ENCODE results near the gene MYL11.

The MYL11 gene

GRCh38 chr16:30358577-30358936 lies 16.0 kb upstream of the MYL11 start:
- Mint-ChIP-seq H3K9me3 (no peaks in the 10 kb centered on the region), H3K4me3 (no peak overlapping the region), H3K4me1 (ENCODE audit: low read depth) (peaks cover 28% of the 10 kb centered on the region), H3K27ac (no peak overlapping the region), H3K27me3 (ENCODE audit: low read depth) (no peaks in the 10 kb centered on the region), H3K36me3 (ENCODE audit: low read depth) (peaks cover 45% of the 10 kb centered on the region)

DNA sequence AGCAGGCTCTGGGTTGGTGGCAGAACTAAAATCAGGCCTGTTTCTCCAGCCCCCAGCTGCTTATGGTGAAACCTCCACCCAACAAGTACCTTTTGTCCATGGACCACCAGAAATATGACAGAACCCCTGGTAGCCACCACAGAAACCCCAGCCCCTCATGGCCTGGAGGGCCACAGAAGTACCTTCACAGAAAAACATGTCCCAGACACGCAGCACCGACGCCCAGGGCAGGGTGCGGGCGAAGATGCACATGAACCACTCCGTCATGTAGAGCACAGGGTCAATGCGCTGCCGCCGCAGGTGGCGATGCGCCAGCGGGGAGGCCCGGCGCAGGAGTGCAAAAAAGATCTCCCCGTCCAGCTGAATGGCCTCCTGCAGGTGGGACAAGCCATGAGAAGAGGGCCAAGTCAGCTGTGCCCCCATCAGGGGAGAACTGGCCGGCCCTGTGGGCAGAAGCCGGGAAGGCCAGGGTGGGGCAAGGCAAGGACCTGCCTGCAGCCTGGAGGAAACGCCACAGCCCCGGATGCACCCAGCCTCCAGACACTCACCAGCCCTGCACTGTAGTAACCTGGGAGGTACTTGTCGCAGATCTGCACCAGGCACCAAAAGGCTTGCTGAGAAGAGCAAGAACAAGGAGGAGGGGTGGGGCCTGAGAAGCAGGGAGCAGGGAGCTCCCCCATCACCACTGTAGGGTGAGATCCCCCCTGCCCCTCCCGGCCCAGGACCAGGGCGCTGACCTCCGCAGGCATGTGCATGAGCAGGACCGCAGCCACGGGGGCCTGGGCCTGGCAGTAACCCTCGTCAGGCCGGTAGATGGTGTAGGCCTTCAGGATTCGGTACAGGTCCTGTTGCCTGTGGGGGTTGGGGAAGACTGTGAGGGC lies 15.4 kb upstream of the MYL11 start:
- no peak overlapping the region for H3K27ac Mint-ChIP-seq
- H3K27me3 Mint-ChIP-seq (ENCODE audit: low read depth): no peaks in the 10 kb centered on the region
- no peak overlapping the region for H3K4me3 Mint-ChIP-seq
- H3K9me3 Mint-ChIP-seq: no peaks in the 10 kb centered on the region
- peaks cover 45% of the 10 kb centered on the region for H3K36me3 Mint-ChIP-seq (ENCODE audit: low read depth)
- peaks cover 24% of the 10 kb centered on the region for H3K4me1 Mint-ChIP-seq (ENCODE audit: low read depth)

GRCh38 chr16:30359871-30360170 lies 14.8 kb upstream of the MYL11 start:
- Mint-ChIP-seq H3K4me1 (ENCODE audit: low read depth) (peaks cover 20% of the 10 kb centered on the region), H3K9me3 (no peaks in the 10 kb centered on the region), H3K27ac (no peak overlapping the region), H3K36me3 (ENCODE audit: low read depth) (peaks cover 44% of the 10 kb centered on the region), H3K4me3 (no peak overlapping the region), H3K27me3 (ENCODE audit: low read depth) (no peaks in the 10 kb centered on the region)

DNA sequence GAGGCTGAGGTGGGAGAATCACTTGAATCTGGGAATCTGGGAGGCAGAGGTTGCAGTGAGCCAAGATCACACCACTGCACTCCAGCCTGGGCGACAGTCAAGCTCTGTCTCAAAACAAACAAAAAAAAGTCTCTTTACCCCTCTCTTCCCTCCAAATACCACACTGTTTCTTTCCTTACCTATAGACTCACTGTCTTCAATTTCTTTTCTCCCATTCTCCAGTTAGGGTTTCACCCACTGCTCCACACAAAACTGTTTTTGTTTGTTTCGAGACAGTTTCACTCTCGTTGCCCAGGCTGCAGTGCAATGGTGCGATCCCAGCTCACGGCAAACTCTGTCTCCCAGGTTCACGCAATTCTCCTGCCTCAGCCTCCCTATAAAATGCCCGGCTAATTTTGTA lies 13.4 kb upstream of the MYL11 start:
- peaks cover 48% of the 10 kb centered on the region for H3K36me3 Mint-ChIP-seq (ENCODE audit: low read depth)
- H3K9me3 Mint-ChIP-seq: no peaks in the 10 kb centered on the region
- H3K27ac Mint-ChIP-seq: no peak overlapping the region
- H3K4me3 Mint-ChIP-seq: no peak overlapping the region
- no peaks in the 10 kb centered on the region for H3K27me3 Mint-ChIP-seq (ENCODE audit: low read depth)
- H3K4me1 Mint-ChIP-seq (ENCODE audit: low read depth): peaks cover 18% of the 10 kb centered on the region

- Mint-ChIP-seq H3K27ac (peak overlapping the region; percentile 8), H3K4me3 (no peak overlapping the region), H3K36me3 (ENCODE audit: low read depth) (peaks cover 47% of the 10 kb centered on the region), H3K9me3 (no peaks in the 10 kb centered on the region), H3K27me3 (ENCODE audit: low read depth) (no peaks in the 10 kb centered on the region), H3K4me1 (ENCODE audit: low read depth) (peaks cover 31% of the 10 kb centered on the region)
Observed at GRCh38 chr16:30365200-30365599, 9.4 kb upstream of the MYL11 start.

GRCh38 chr16:30366511-30366910 lies 8.1 kb upstream of the MYL11 start:
- peaks cover 36% of the 10 kb centered on the region for H3K36me3 Mint-ChIP-seq (ENCODE audit: low read depth)
- H3K27me3 Mint-ChIP-seq (ENCODE audit: low read depth): no peaks in the 10 kb centered on the region
- H3K9me3 Mint-ChIP-seq: no peaks in the 10 kb centered on the region
- H3K27ac Mint-ChIP-seq: no peak overlapping the region
- H3K4me1 Mint-ChIP-seq (ENCODE audit: low read depth): peaks cover 33% of the 10 kb centered on the region
- no peak overlapping the region for H3K4me3 Mint-ChIP-seq

- no peaks in the 10 kb centered on the region for H3K27me3 Mint-ChIP-seq (ENCODE audit: low read depth)
- H3K36me3 Mint-ChIP-seq (ENCODE audit: low read depth): peaks cover 33% of the 10 kb centered on the region
- peak overlapping the region; percentile 74 for H3K27ac Mint-ChIP-seq
- no peaks in the 10 kb centered on the region for H3K9me3 Mint-ChIP-seq
- H3K4me3 Mint-ChIP-seq: peak overlapping the region; percentile 87
- peaks cover 39% of the 10 kb centered on the region for H3K4me1 Mint-ChIP-seq (ENCODE audit: low read depth)
Observed at GRCh38 chr16:30367349-30368009, 7.1 kb upstream of the MYL11 start.

DNA sequence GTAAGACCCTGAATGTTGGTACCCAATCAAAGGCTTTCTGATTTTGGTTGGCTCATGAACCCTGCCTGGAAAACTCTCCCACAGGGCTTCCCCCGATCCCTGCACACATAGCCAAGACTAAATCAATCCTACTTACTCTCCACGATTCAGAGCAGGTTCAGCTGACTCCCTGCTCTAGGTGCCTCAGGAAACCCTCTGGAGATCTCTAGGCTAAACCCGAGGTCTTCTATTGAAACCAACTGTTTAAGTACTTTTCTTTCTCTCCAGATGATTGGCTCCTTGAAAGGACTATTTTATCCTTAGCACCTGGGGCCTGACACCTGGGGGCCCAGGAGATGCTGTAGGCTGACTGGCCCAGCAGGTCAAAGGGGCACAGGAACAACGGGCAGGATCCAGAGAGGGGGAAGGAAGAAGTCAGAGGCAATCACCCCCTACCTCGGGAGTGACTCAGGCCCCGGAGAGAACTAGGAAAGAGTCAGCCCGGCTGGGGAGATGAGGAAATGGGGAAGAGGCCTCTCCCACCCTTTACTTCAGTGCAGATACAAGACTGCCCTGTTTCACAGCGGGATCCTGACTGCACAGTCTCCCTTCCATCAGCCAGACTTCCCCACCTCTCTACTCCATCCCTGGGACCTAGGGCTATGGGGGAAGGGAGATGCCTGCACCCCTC lies 6.3 kb upstream of the MYL11 start:
- peak overlapping the region; percentile 87 for H3K4me3 Mint-ChIP-seq
- H3K27me3 Mint-ChIP-seq (ENCODE audit: low read depth): no peaks in the 10 kb centered on the region
- H3K36me3 Mint-ChIP-seq (ENCODE audit: low read depth): peaks cover 28% of the 10 kb centered on the region
- peak overlapping the region; percentile 74 for H3K27ac Mint-ChIP-seq
- peaks cover 36% of the 10 kb centered on the region for H3K4me1 Mint-ChIP-seq (ENCODE audit: low read depth)
- H3K9me3 Mint-ChIP-seq: no peaks in the 10 kb centered on the region

GRCh38 chr16:30368792-30369090 lies 5.9 kb upstream of the MYL11 start:
- peaks cover 35% of the 10 kb centered on the region for H3K4me1 Mint-ChIP-seq (ENCODE audit: low read depth)
- no peaks in the 10 kb centered on the region for H3K27me3 Mint-ChIP-seq (ENCODE audit: low read depth)
- no peaks in the 10 kb centered on the region for H3K9me3 Mint-ChIP-seq

DNA sequence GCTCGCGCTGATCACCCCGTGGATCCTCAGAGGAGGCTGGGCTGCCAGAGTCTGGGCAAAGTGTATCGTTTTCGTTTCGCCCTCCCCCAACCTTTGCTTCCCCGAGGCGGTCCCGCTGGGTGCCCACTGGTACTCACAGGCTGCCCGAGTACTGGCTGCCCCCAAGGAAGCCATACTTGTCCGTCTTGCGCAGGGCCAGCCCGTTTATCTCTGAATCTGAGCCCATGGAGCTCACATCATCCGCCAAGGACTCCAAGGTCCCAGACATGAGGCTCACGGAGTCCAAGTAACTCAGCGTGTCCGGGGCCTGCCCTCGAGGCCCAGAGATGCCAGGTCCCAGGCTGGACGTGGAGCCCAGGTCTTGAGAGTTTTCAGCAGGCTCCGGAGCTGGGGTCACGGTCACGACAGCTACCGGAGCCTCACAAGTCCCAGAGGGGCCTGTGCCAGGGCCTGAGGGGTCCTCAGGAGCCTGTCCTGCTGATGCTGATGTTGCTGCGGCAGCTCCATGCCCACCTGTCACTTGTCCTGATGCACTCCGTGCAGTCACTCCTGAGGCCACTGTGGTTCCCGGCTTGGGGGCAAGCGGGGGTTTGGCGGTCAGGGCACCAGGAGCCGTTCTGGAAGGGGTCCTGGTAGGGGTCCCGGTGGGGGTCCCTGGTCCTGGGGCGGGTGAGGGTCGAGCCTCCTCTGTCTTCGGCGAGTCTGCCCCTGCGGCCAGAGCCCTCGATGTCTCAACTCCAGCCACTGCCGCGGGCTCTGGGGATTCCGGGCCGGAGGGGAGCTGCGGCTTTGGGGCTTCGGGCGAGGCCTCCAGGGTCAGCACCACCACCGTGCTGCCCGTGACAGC lies 5.3 kb upstream of the MYL11 start:
- Mint-ChIP-seq H3K4me1 (ENCODE audit: low read depth) (peaks cover 35% of the 10 kb centered on the region), H3K27me3 (ENCODE audit: low read depth) (no peaks in the 10 kb centered on the region), H3K36me3 (ENCODE audit: low read depth) (peaks cover 25% of the 10 kb centered on the region), H3K27ac (peak overlapping the region; percentile 74), H3K4me3 (peak overlapping the region; percentile 87), H3K9me3 (no peaks in the 10 kb centered on the region)

More at GRCh38 chr16:30368792-30369090, 5.9 kb upstream of the MYL11 start:
- Mint-ChIP-seq H3K36me3 (ENCODE audit: low read depth) (peaks cover 25% of the 10 kb centered on the region), H3K27ac (peak overlapping the region; percentile 74), H3K4me3 (peak overlapping the region; percentile 87)

- Mint-ChIP-seq H3K27me3 (ENCODE audit: low read depth) (no peaks in the 10 kb centered on the region), H3K27ac (no peak overlapping the region), H3K36me3 (ENCODE audit: low read depth) (peaks cover 21% of the 10 kb centered on the region), H3K4me1 (ENCODE audit: low read depth) (peaks cover 35% of the 10 kb centered on the region), H3K4me3 (peak overlapping the region; percentile 84), H3K9me3 (no peaks in the 10 kb centered on the region)
Observed at GRCh38 chr16:30369938-30370455, 4.6 kb upstream of the MYL11 start.

DNA sequence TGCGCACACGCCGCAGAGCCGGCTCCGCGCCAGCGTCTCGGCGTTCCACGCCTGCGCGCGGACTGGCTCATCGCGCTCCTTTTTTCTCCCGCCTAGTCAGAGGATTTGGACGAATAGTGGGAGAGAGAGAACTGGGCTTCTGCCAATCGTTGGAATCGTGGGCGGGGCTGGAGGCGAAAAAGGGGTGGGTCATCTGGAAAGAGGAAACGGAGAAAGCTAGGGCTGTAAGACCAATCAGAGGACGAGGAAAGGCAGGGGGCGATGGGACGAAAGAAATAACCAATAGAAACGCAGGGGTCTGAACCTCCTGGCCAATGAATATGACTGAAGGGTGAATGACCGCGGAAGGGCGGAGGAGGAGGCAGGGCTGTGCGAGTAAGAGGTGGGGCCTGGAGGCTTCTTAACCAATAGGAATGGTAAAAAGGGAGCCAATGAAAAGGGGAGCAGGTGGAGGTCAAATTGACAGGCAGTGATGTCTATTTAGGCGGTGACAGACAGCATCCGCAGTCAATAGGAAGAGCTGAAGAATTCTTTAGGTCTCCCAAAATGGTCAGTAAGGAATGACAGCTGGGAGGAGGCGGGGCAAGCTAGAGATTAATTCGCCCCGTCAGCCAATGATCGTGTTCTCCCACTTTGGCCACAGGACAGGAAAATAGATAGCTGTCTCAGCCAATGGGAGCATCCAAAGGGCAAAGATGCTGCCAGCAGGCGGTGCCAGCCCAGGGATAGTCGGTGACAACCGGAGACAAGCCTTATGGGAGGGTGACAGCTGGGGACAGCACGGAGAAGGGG lies 4.0 kb upstream of the MYL11 start, which contains the start of gene TBC1D10B:
TBC1D10B (minus strand) TSS at position 39 of the 792 bp plus-strand sequence. CDS start 311 bp downstream, outside the sequence.
- Mint-ChIP-seq H3K36me3 (ENCODE audit: low read depth) (peaks cover 14% of the 10 kb centered on the region), H3K27me3 (ENCODE audit: low read depth) (no peaks in the 10 kb centered on the region), H3K4me1 (ENCODE audit: low read depth) (peaks cover 33% of the 10 kb centered on the region), H3K9me3 (no peaks in the 10 kb centered on the region), H3K27ac (peak within 1 kb of the TSS; percentile 94), H3K4me3 (peak within 1 kb of the TSS; percentile 87)

- peak overlapping the region; percentile 94 for H3K27ac Mint-ChIP-seq
- no peaks in the 10 kb centered on the region for H3K9me3 Mint-ChIP-seq
- H3K27me3 Mint-ChIP-seq (ENCODE audit: low read depth): no peaks in the 10 kb centered on the region
- H3K4me3 Mint-ChIP-seq: peak overlapping the region; percentile 84
- H3K36me3 Mint-ChIP-seq (ENCODE audit: low read depth): peaks cover 12% of the 10 kb centered on the region
- peaks cover 30% of the 10 kb centered on the region for H3K4me1 Mint-ChIP-seq (ENCODE audit: low read depth)
Observed at GRCh38 chr16:30371248-30371816, 3.3 kb upstream of the MYL11 start.

Data from T-helper 1 cell treated with Interleukin-12 subunit alpha and Interleukin-12 subunit beta and Interleukin-4 antibody, amounts not matched to agents 30 μg/mL and 1 μg/mL, for 36 hours (primary cell).